AG04449 (cell line): ENCODE results near the gene GBP5.
"Not testable (repeated sequence)": the region's sequence is repeated elsewhere in the genome, so short reads cannot be mapped to it uniquely, and the experiment has no call there.

Experiments used
- CTCF ChIA-PET: fragments of 350-600 bp; formaldehyde crosslinking; extraction: SDS; loops from one replicate; lab custom pipeline; 2021; ENCODE audit warnings: antibody characterized with exemption; lab: Yijun Ruan, JAX
- POLR2A ChIA-PET: fragments of 400-600, 350-600 bp; formaldehyde crosslinking; extraction: SDS; loops from one replicate; lab custom pipeline; 2020; ENCODE audit warnings: antibody characterized with exemption, inconsistent platforms; lab: Yijun Ruan, JAX
- DNase-seq: peaks from one replicate; pipeline ENCODE4 v3.0.0-alpha.2; 2010; ENCODE audit warnings: low read depth, low spot score
- H3K4me3 ChIP-seq: 2 replicates; pipeline ENCODE4 v1.5.1; 2011; ENCODE audit warnings: low read depth, mild to moderate bottlenecking, control low read depth, low read length
- TF ChIP-seq, protein P1 (sequence below): IDR thresholded peaks from one replicate; pipeline ENCODE4 v1.5.1; 2011; ENCODE audit warnings: mild to moderate bottlenecking, moderate library complexity, low read length, control low read depth, inconsistent platforms; ENCODE audit not compliant: insufficient read depth; ENCODE audit errors: missing control alignments

Gene GBP5

GRCh38 chr1:89291276-89291675 is 18.6 kb upstream of the GBP5 start:
- no peak overlapping the region for H3K4me3 ChIP-seq
- TF ChIP-seq, protein P1, sequence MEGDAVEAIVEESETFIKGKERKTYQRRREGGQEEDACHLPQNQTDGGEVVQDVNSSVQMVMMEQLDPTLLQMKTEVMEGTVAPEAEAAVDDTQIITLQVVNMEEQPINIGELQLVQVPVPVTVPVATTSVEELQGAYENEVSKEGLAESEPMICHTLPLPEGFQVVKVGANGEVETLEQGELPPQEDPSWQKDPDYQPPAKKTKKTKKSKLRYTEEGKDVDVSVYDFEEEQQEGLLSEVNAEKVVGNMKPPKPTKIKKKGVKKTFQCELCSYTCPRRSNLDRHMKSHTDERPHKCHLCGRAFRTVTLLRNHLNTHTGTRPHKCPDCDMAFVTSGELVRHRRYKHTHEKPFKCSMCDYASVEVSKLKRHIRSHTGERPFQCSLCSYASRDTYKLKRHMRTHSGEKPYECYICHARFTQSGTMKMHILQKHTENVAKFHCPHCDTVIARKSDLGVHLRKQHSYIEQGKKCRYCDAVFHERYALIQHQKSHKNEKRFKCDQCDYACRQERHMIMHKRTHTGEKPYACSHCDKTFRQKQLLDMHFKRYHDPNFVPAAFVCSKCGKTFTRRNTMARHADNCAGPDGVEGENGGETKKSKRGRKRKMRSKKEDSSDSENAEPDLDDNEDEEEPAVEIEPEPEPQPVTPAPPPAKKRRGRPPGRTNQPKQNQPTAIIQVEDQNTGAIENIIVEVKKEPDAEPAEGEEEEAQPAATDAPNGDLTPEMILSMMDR = no peak
- CTCF ChIA-PET = no interaction called here
- POLR2A ChIA-PET = no interaction called here
- no peak for DNase-seq

DNA sequence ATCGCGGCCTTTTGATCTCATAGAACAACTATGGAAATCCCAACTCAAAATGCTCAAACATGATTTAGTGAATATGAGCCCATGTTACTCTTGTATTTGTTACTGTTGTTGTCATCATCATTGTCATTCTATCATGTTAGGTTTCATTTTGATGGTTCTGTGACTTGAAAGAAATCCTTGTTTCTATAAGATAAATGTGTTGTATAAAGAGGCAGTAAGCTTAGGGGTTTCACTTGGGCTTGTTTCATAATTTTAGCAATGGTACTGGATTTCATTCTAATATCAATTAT is 15.3 kb upstream of the GBP5 start:
- ChIA-PET POLR2A (no interaction called here), CTCF (no interaction called here)
- TF ChIP-seq, protein P1 = no peak
- DNase-seq = no peak
- H3K4me3 ChIP-seq = no peak overlapping the region

GRCh38 chr1:89287181-89288050 is 14.8 kb upstream of the GBP5 start:
- TF ChIP-seq, protein P1 = no peak
- no peak overlapping the region for H3K4me3 ChIP-seq
- DNase-seq = no peak
- CTCF ChIA-PET = no interaction called here
- POLR2A ChIA-PET = no interaction called here

- POLR2A ChIA-PET = no interaction called here
- DNase-seq = no peak
- no peak overlapping the region for H3K4me3 ChIP-seq
- TF ChIP-seq, protein P1 = no peak
- CTCF ChIA-PET = no interaction called here
Measured at GRCh38 chr1:89286549-89287180, 14.0 kb upstream of the GBP5 start.

DNA sequence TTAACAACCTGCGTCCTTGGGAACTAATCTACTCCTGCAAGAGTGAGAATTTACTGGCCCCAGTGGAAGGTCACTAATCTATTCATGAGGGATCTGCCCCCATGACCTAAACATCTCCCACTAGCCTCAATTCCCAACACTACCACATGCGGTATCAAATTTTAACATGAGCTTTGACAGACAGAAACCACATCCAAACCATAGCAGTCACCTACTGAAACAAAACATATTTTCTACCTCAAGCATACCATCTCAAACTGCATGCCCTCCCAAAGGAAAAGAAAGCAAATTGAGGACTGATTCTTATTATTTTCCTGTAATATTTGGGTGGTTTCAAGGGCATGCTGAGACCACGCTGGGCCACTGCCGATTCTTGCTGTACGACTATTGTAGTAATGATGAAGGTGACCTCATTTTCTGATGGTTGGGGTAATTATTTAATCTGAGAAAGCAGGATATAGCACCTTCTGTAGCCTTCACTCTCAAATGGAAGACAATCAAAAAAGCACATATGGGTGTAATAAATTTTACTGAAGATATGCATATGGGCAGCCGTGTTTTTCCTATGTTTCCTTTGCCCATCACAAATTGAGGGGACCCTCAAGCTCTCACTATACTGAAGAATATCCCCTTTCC is 13.2 kb upstream of the GBP5 start:
- ChIA-PET CTCF (no interaction called here), POLR2A (no interaction called here)
- no peak for DNase-seq
- H3K4me3 ChIP-seq = no peak overlapping the region
- TF ChIP-seq, protein P1 = no peak

DNA sequence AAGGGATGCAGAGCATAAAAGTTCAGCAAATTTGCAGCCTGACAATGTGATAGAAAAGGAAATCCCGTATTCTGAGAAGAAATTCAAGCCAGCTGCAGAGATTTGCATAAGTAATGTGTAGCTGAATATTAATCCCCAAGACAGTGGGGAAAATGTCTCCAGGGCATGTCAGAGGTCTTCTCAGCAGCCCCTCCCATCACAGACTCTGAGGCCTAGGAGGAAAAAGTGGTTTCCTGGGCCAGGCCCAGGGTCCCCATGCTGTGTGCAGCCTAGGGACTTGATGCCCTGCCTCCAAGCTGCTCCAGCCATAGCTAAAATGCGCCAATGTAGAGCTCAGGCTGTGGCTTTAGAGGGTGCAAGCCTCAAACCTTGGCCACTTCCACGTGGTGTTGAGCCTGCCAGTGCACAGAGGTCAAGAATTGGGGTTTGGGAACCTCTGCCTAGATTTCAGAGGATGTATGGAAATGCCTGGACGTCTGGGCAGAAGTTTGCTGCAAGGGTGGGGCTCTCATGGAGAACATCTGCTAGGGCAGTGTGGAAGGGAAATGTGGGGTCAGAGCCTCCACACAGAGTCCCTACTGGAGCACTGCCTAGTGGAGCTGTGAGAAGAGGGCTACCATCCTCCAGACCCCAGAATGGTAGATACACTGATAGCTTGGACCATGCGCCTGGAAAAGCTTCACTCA is 11.6 kb upstream of the GBP5 start:
- POLR2A ChIA-PET, DNase-seq, H3K4me3 ChIP-seq: not testable (repeated sequence)
- CTCF ChIA-PET = interaction anchor here (0.9 kb wide), 1 partner anchor 73 kb away, joined by 3 read pairs; no protein-coding TSS in a partner anchor
